HG03064 (cell line): ENCODE results near the gene GABRB2.

ENCODE experiments used
- ATAC-seq: cut with Tn5 transposase; IDR thresholded peaks from one replicate; pipeline ENCODE4 v1.9.1; 2021; ENCODE audit warnings: low read depth; ENCODE audit not compliant: unreplicated experiment

The GABRB2 gene

DNA sequence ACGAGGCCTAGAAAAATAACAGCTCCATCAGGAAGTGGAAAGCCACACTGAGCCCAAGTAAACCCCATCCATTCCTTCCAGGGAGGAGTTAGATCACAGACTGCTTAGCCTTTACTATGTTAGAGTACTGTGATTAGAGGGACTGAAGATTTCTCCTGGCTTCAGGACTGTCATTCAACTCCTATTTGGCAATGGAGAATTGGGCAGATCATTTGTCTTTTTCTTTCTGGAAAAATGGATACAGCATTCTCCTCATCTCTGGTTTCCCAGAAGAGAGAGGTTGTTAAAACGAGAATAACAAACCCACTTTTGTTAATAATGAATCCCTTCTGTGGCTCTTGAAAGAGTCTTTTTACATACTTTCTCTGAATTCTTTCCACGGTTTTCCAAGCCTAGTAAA, 150.4 kb downstream of the GABRB2 start:
- ATAC-seq = no peak

DNA sequence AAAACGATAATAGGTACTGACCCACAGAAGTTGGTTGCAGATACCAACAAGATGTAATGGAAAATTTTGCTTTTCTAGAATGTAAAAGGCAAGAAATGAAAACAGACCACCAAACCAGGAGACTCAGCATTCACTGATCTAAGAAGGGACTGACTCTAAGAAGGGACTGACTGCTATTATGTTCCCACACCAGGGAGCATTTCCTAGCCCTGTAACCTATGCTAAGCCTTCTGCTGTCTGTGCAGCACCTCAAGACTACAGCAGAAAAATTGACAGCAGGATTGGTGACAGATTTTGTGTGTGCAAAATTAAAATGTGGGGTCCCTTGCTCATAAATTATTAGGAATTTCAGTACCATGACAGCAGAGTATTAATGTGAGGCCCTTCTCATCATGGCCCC, 154.8 kb downstream of the GABRB2 start:
- ATAC-seq = no peak

DNA sequence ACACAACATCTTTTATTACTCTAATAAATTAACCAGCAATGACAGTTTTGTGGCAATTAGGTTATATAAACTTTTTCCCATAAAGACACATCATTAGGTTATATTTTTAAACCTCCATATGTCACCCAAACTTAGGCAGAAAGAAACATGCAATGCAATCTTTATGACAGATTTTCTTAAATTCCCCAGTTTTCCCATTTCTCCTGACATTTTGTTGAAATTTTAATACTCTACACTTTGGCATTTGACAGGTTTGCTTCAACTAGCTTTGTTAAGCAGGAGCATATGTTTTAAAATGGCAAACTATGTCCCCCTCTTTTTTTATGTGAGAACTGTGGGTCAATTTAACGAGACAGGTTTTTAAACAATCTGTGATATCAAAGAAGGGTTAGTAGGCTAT, 155.5 kb downstream of the GABRB2 start:
- ATAC-seq = no peak

DNA sequence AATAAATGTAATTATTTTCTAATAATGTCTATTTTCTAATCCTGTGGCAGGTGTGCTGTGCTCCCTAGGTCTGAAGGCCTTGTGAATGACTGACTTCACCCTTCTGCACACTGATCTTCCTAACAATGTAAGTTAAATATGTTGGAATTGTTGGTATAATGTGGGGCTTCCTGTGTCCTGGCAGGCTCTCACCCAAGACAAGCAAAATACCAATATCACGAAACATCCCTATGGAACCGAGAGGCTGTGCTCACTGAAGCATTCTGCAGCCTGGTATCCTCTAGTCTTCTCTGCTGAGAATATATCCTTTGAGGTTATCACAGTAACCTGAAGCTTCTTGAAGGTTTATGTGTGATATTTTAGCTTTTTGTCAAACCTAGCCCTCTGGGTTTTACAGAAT, 159.4 kb downstream of the GABRB2 start:
- no peak for ATAC-seq

DNA sequence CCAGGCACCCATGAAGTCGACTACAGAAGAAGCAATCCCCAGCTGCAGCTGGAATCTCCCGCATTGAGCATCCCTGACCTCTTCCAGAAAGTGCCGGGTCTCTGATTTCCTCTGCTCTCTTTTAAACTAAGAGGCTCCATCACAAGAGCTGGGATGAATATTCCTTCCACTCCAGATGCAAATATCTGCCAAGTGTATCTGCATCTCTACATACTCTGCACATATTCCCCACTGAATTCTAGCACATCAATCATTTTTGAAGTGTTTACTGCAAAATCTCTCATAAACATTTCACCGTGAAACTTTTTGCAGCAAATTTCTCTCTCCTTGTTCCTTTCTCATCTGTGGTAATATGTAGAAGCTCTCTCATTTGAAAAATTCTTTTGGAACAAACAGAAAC, 161.5 kb downstream of the GABRB2 start:
- ATAC-seq = no peak

DNA sequence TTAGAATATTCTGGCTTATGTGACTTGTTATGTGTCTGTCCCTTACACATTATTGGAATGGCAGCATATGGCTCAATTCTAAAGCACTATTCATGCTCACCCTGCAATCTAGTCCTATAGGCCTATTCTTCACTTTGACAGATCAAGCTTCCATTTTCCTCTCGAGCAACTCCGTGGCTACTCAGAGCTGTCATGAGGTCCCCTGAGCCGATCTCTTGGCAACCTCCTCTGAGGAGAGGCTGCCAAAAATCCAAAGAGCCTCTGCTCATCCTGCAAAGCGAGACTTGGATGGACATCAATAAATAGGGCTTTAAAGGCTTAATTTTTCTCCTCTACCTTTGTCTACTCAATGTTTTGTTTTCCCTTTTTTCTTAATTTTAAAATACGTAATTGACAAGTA, 163.8 kb downstream of the GABRB2 start:
- ATAC-seq = no peak

DNA sequence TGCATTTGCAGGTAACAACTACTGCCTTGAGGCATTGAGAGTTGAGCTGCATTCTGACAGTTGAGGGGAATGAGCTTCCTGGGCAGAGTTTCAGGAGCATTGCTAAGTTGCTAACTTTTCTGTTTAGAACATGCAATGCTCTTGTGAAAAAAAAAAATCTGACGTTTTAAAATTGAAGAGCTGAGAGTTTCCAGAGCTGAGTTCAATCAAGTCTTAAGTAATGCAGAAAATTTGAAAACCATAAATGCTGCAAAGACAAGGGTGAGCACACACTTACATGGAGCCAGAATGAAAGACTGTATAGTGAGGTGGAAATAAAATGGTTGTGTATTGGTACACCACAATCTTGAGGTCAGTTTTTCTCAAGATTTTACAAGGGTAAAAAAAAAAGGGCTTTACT, 166.0 kb downstream of the GABRB2 start:
- no peak for ATAC-seq

DNA sequence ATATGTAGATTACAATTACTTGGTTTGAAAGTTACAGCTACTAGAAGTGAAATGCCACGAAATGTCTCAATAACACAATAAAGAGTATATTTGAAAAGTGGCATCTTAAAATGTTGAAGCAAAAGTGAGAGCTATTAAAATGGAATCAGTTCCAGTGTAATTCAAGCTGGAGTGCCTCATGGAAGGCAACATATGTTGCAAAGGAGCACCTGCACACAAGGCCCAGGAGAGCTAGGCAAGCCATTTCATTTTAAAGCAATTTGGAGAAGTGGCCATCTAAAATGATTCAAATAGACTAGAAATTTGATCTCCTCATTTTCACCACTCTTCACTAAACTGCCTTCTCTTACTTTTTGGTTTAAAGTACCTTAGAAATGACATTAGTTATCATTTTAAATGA, 167.8 kb downstream of the GABRB2 start:
- no peak for ATAC-seq

DNA sequence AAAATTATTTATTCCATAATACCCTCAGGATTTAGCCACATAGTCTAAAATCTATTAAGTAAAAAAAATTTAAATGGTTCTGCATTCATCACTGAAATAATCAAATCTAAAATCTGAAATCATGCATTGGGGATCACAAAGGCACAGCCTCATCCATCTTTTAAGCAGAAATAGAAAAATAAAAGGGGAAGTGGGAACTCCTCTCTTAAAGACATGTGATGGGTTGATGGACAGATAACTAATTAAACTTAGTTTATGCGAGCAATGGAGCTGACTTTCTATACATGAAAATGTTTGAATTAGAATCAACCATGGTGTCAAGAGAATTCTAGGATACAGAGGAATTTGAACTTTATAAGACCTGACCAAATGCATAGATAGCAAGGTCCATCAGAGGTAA, 170.5 kb downstream of the GABRB2 start:
- no peak for ATAC-seq

DNA sequence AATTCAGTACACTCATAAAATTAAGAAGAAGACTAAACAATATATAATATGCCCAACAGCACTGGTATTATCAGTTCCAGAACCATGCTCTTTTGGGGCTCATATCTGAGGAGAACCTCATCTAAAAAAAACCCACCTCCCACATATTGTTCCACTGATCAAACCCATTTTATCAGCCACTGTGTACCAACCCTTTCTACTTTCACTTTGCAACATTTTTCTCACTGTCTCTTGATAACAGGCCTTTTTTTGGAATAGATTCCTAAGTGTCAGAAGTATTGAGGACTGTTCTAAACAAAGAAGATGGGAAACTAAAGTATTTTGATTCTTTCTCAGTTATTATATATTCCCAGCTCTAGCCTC, 173.2 kb downstream of the GABRB2 start:
- ATAC-seq = no peak

DNA sequence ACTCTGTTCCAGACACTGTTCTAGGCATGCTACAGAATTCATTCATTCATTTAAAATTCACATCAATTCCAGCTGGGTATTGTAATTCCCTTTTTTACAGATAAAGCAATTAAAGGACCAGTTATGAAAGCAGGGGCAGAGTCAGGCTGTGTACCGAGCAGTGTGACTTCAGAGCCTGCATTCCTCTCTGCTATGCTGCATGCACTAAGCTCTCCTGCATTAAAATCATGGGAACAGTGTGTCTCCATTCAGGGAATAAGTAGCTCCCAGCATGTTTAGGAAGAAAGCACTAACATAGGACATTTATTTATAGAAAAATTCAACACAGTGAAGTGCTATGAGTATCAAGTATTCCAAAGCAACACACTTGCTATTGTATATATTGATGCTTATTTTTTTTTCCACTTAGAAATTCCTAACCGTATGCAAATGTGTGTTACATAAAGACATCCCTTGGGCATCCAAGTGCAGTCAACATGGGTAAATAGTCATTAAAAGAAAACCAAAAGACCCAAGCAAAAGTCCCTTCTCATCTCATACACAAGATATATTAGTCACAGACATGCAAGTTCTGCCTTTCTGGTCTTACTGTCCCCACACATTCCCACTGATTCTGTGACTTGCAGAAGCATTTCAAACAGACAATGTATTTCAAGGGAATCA, 173.7 kb downstream of the GABRB2 start:
- no peak for ATAC-seq

DNA sequence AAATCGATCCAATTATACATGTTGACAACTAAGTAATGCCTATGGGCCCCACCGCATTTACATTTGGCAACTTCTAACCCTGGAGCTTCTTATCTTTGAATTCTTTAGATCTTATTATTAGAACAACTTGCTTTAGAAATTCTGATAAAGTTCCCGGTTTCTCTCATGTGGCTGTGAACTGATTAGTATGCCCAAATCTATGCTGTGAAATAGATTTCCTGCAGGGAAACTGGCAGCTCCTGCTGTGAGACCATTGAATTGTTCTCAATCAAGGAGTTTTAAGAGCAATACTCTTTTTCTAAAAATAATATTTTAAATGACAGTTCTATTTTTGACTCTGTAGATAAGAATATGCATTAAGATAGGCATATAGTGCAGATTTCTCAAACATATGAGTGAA, 177.5 kb downstream of the GABRB2 start:
- ATAC-seq = no peak

DNA sequence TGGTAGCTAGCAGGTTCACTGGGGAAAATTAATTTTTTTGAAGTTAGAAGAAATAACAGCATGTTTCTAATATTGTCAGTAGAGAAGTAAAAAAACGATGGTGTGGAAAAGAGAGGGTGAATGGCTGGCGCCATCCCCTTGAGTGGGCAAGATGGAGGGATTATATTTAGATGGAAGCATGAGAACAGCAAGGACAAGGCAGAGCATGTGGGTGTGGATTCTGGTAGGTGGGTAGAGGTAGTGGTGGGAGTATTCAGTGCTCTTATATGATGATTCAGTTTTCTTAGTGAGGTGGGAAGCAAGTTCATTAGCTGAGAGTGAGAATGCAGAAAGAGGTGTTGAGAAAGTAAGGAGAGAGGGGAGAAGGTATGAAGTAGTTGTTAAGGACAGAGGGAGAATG, 188.1 kb downstream of the GABRB2 start:
- no peak for ATAC-seq

DNA sequence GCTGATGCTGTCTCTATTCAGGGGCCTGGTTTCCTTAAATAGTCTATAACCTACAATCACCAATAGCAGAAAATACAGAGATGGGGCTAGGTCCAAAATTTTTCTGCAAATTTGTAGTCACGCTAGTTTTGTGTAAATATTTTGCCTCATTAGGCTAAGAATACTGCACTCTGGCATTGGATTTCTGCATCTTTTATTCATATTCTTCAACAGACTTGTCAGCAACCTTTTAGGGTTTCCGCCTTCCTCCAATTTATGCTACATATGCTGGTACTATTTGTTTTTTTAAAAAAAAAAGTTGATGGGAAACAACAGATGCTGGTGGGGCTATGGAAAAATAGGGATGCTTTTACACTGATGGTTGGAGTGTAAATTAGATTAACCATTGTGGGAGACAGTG, 202.3 kb downstream of the GABRB2 start:
- no peak for ATAC-seq

DNA sequence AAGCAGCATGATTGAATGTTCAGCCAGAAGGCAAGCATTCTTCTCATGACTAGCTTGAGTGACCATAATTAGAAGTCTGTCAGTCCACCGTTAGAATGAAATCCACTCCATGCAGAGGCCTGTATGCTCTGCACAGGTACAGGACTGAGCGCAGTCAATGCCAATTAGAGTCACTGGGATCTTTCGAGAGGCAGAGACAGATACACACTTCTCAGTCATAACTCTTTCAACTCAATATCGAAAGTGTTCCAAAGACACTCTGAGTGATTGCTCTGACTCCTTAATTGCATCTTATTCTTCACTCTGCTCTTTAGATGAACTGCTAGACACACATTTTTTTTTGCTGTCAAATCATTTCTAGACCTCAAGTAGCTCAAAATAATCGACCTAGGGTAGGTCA, 203.6 kb downstream of the GABRB2 start:
- no peak for ATAC-seq

DNA sequence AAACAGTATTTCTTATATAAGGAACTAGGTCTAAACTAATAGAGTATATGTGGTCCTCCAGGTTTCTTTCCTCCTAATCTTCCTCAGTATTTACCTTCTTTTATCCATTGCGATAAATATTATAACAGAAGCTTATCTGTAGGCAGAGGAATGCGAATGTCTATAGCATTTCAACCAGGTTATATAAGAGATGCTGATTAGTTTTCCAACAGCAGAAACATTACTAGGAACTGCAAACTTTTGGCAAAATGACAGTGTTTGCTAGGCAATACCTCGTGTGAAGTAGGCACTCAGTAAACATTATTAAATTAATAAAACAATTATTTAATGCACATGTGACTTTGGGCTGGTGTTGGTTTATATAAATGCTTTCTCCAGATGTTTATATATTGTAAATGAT, 206.5 kb downstream of the GABRB2 start:
- no peak for ATAC-seq

DNA sequence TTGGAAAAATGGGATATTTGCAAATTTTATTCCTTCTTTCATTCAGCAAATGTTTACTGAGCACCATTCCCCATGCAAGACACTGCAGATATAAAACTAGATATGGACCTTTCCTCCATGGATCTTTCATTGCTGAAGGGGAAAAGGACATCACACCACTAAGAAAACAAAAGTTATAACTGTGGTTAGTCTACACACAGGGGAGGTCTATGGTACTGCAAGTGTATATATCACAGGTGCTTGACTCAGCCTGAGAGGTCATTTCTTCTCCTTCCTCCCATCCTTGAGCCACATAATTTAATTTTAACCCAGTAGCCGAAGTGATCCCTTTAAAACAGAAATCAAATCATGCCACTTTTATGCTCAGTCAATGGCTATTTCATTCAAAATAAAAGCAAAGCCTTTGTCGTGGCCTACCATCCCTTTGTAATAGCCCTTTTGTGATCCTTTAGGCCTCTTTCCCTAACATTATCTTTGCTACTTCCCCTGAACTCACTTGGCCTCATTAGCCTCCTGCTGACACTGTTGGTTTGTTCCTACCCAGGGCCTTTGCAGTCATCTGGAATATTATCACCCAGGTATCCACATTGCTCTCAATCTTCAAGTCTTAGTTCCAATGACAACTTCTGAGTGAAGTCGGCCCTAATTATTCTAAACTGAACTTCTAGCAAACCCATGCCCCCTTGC, 213.2 kb downstream of the GABRB2 start:
- ATAC-seq = no peak

DNA sequence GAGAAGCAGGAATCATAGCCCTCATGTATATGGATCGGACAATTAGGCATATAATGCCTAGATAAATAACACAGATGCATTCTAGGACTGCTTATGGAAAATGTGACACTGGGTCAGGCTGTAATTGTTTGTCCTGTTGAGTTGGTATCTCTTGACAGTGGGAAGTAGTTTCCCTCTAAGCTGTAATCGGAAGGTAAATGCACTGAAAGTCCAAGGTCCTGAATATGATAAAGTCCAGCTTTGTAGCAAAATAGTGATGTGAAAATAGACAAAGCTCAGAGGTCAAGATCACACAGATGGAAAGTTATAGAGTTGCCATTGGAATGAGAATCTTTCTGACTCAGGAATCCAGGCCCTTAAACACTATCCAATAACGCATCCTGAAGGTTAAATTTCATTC, 214.2 kb downstream of the GABRB2 start:
- ATAC-seq = no peak

DNA sequence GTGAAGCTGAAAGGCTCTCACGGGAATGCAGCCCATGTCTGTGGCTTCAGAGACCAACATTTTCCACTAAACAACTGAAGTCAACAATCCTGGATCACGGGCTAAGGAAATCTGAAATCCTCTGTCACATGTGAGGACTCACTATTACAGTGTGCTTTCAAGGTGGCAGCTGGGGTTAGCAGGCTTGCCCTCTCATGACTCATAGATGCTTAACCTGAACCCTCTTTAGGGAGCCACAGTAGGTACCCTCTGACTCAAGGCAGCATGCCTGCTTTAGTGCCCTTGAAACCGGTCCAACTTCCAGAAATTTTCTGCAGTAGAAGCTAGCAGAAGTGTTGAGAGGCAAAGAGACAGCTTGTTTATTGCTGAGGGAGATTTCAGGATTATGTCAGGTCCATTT, 232.5 kb downstream of the GABRB2 start:
- ATAC-seq = no peak

DNA sequence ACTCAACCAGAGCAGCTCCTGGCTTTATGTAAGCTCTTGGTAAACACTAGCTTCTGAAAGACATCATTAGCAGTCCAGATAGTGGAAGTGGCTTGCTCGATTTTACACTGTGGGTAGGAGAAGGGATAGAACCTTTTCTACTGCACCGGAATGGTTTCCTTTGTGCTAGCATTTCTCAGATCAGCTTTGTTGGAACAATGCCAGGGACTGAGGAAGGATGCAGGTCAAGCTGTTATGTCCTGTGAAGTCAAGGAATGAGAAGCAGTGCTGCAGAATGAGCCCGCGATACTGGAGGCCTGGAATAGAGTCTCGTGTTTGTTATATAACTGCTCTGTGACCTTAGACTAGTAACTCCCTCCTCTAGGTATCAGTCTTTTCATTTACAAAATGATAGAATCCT, 233.6 kb downstream of the GABRB2 start:
- ATAC-seq = no peak

DNA sequence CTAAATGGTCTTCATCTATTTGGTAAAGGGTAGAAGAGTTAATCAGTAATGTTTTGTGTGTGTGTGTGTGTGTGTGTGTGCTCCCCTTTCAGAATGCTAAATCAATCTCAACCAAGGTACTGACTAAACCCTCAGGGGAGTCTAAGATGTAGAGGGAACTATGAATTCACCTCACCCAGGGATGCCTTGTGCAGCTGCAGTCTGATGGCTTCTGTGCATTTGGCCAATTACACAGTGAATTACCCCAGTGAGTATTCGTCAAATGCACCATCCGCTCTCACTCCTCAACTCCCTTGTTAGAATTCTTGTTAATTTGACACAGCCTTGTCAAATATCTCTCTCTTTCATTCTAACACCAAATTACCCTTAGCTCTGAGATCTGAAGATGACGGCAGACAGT, 234.6 kb downstream of the GABRB2 start:
- ATAC-seq = peak; percentile 37

DNA sequence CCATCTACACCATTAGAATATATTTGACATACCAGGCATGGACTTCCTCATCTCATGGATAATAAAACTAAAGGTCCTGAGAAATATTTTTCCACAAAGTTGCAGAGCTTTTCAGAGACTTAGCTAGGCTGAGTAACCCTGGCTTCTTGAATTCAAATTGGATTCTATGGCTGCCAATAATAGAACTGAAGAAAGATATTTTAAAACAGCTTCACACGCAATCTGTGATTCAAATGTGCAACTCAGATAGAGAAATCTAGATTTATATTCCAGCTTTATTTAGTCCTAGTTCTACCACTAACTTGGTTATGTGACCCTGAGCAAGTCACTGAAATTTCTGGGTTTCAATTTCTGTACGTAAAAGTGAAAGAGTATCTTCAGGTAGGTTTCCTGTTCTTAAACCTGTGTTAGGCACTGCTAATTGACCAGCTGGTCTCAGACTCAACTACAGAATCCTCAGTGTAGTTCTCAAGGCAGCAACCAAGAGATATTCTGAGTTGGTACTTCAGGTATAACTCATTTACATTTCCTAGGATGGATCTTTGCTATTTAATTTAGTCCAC, 235.3 kb downstream of the GABRB2 start:
- peak; percentile 87 for ATAC-seq
